Stomach (tissue), 4 donors: ENCODE measurements around the gene PRKCQ.

ENCODE experiments used
- CTCF ChIP-seq, 7 experiments: fragments of 450-650 bp in 4 of 7; fragments of 200-600 bp in 3 of 7; sonication (generic) in 3 of 7; IDR thresholded peaks; one replicate each; pipeline ENCODE4 v1.5.1; 2016 to 2019; ENCODE audit warnings: antibody characterized with exemption in 7 of 7, control low read depth in 2 of 7, mild to moderate bottlenecking in 1 of 7
- EP300 ChIP-seq: sonication (generic); formaldehyde crosslinking; IDR thresholded peaks from one replicate; pipeline ENCODE4 v1.6.1; 2017; ENCODE audit warnings: antibody characterized with exemption
- POLR2A ChIP-seq, 4 donors: fragments of 450-650 bp; IDR thresholded peaks; one replicate each; pipeline ENCODE4 v1.6.1; 2016; ENCODE audit warnings: antibody characterized with exemption in 4 of 4, control low read depth in 2 of 4, mild to moderate bottlenecking in 1 of 4, moderate library complexity in 1 of 4
- POLR2AphosphoS5 ChIP-seq, 3 donors: sonication (generic); formaldehyde crosslinking; IDR thresholded peaks; one replicate each; pipeline ENCODE4 v1.6.1; 2016; ENCODE audit warnings: antibody characterized with exemption in 3 of 3

GRCh38 chr10:6553937-6554336 lies 26.1 kb downstream of the PRKCQ start:
- TF ChIP-seq CTCF (IDR thresholded peaks at IDR 0.05) (no peak), EP300 (no peak), POLR2A (IDR thresholded peaks at IDR 0.05) (no peak), POLR2AphosphoS5 (IDR thresholded peaks at IDR 0.05) (no peak)
